ENCODE data around the gene BCAR3. TPM values are rescaled to one million over a fixed set of nuclear protein-coding genes. Genes with fewer than 3 reads are reported as not detected.

The BCAR3 gene
- total RNA-seq, 1 donor from 2014 or later = 14.6 TPM

Other genes with a start within 250 kb of the BCAR3 start
- 25.1 TPM for gene FNBP1L, start 233.7 kb downstream of the BCAR3 start, total RNA-seq
- gene DNTTIP2, start 197.4 kb upstream of the BCAR3 start, total RNA-seq = 12.0 TPM
- 4.2 TPM for gene GCLM, start 227.6 kb upstream of the BCAR3 start, total RNA-seq

Measured in skeletal muscle tissue (tissue), 1 donor.